GM21723 (cell line): ENCODE measurements around the gene TUBB.
A peak's percentile ranks its signal among the peaks of the same experiment; 100 is the strongest.

Source experiments
- ATAC-seq: cut with Tn5 transposase; IDR thresholded peaks from one replicate; pipeline ENCODE4 v1.9.1; 2021; ENCODE audit warnings: mild to moderate bottlenecking, moderate library complexity; ENCODE audit not compliant: unreplicated experiment

Gene TUBB

DNA sequence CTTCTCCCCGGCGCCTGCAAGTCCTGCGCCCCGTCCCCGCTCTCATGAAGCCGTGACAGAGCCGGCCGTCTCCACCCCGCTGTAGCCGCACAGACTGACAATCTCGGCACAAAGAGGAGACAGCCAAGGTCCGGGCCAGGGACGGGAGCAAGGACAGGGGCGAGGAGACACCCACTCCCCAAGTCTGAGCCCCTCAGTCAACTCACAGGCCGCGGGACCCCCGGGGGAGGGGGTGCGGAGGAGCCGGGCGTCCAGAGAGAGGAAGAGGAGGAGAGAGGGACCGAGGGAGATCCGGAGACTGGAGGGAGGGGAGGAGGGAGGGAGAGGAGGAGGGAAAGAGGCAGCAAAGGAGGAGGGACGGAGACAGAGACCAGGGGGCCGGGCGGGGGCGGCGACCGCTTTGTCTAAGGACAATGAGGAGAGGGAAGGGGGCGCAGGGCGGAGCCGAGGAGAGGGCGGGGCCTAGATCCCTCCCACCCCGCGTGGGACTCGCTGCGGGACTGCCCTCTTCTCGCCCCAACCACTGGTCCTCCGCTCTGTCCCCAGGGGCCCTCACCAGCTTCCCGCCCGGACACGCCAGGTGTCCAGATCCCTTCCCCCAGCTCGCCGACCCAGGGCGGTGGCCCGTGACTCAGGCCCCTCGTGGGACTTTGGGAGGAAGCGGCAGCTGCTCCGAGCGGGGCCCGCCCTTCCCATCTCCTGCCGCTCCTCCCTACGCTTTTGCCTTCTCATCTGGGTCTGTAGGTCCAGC, 33.1 kb upstream of the TUBB start:
- peak; percentile 36 for ATAC-seq

DNA sequence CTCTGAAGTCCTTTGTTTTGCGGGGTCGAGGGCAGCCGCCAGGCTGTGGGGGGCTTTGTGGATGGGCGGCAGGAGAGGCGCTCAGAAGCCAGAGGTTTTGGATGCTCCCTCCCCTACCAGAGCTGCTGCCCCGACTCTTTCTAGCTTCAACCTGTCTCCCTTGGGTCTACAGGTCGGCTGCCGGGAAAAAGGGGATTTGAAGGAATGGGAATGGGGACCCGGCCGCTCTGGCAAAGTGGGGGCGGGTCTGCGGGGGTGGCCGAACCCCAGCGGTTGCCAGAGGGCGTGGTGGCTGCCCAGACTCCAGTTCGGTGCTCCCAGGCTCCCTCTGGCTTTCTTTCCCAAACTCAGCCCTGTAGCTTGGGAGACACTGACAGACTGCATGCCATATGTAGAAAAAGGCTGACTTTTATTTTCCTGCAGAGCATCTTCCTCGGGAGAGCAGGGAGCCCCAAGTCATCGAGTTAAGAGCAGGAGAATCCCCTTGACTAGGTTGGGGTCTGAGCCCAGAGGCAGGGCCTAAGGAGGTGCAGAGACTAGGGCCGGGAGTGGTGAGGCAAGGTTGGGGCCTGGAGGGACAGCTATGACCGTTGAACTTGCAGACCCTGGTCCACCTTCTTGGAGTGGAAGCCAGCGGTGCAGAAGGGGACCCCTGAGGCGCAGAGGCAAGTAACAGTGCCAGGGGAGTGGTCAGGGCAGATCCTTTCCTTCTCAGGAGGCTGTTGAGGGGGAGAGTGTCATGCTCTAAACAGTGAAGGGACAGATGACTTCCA, 32.3 kb upstream of the TUBB start:
- ATAC-seq, result no peak

DNA sequence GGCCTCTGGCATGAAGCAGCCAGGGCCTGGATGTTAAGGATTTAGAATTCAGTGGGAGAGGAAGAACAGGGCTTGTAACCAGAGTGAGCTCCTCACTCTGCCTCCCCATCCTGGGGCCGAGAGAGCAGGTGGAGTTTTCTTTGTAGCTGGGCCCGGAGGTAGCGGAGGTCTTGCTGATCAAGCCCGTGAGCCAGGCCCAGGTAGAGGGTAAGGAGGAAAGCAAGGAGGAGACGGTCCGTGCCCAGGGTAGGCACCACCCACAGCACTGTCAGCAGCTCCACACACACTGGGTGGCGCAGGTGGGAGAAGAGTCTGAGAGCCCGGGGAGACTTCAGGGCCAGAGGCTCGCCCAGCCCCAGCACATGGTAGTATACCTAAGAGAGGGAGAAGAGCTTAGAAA, 31.6 kb upstream of the TUBB start:
- ATAC-seq, result no peak

DNA sequence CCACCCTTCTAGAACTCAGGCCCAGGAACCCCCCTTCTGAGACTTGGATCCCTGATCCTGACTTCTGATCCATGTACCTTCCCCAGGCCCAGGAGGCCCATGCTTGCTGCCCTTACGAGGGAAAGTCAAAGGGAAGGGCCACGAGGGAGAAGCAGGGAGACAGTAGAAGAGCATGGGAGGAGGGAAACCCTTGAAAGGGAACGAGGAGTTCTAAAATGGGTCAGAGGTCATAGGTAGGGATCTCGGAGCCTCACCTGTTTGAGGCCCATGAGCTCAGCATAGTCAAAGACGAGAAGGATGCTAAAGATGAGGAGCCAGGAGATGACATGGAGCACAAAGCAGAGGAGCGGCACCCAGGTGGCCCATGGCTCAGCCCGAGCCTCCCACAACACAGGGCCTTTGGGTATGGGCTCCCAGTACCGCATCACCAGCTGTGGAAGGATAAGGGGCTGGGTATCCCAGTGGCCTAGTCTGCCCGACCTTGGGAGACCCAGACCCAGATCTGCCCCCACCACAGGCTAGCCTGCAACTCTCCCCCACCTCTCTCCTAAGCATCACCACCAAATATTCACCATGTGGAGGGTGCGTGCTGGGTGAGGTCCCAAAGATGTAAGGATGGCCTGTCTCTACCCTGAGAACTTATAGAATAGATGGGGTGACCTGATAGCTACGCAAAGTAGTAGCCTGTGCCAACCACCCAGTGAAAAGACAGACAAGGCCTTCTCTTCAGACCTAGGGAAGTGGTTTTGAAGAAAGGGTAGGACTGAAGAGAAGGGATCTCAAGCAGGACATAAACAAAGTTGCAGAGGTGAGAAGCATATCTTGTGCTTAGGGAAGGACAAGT, 30.9 kb upstream of the TUBB start:
- no peak for ATAC-seq

DNA sequence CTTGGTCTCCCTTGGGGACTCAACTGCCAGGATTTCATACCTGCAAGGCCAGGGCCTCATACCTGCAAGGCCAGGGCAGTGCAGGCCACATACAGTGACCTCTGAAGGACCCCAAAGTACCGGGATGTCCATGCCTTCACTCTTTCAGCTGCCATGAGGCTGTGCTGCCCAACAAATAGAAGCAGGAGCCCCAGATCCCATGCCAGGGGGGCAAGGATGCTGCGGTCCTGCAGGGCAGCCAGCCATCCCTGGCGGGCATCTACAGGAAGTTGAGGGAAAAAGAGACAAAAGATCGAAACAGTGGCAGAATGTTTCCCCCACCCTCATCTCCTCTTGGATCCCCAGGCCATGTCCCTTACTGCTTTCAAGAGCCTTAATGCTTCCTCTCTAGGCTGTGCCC, 30.2 kb upstream of the TUBB start:
- ATAC-seq, result no peak

DNA sequence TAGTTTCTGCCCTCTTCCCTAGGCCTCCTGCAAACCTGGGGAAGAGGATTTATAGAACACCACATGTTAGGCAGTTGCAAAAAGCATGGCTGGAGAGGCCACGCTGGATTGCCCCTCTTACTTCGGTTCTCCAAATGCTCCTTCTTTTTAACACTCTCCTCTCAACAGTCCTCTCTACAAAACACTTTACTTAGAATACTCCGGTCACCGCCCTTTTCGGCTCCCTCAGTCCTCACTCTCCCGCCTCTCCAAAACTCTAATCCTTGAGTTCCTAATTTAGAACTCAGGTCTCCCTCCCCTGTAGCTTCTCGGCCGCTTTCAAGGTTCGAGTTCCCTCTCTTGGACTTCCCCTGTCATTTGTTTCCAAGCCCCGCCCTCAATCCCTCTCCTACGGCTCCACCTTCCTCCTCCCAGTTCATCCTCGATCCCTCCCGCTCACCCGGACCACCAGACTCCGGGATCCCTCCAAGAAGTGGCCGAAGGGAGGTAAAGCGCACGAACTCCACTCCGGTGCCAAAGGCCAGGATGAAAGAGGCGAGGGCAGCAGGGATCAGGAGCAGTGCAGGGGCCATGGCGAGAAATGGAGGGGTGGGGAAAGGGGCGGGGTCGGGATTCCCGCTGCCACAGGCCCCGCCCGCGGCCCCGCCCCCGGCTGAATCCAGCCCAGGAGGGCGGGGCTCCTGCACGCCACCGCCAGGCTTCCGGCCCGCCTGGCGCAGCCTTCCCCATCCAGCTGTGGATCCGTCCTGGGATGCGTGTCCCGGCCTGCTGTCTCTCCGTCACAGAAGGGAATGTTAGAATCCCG, 29.5 kb upstream of the TUBB start, which contains the start of gene NRM:
Gene NRM, minus strand, starts transcription at position 582 of the 805 bp plus-strand sequence. Its CDS starts 10 bp downstream, at position 572.
- ATAC-seq, result peak; percentile 35

DNA sequence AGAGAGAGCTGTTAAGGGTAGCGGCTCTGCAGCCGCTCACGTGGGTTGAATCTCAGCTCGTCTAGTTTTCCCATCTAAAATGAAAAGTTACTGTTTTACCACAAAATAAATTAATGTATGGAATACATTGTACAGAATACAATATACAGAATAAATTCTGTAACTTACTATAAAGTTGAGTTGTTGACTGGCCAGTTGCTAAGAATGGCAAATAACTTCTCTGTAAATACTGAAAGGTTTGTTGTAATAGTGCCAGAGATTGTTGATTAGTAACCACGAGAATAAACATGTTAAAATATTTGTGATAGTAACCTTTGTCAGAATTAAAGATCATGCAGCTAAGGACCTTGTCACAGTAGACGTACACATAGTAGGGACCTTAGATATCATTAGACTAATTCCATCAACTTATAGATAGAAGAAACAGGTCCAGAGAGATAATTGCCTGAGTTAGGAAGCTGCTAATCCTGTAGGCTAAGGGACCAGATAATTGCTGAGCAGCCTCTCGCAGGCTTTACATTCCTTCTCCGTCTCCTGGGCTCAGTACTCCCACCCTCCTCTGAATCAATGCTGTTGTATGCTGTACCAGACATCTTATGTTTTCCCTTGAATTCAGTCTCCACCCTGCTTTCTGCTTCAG, 28.8 kb upstream of the TUBB start:
- ATAC-seq, result no peak

DNA sequence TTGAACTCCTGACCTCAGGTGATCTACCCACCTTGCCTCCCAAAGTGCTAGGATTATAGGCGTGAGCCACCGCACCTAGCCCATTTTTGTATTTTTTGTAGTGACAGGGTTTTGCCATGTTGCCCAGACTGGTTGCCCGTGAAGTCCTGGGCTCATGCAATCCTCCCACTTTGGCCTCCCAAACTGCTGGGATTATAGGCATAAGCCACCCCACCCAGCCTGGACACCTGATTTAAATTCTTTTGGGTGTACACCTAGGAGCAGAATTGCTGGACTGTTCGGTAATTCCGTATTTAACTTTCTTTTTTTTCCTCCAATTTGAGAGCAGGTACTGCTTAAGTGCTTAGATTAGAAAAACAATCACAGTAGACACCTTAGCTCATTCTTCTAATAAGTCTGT, 23.7 kb upstream of the TUBB start:
- ATAC-seq, result no peak

DNA sequence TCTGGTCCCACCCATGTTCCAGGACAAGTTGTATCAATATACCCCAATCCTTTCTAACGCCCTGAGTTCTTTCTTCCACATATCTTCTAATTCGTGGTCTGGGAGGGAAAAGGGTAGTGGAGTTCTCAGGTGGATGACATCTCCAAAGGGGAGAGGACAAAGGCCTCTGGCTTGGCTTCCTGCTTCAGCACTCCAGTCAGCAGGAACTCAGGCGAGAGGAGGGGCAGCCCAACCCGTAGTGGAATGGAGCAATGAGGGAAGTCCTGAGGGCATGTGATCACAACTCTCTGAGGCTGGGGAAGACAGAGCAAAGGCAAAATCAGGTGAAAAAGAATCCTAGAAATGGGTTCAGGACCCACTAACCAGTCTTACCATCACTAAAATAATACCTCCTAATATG, 19.8 kb upstream of the TUBB start:
- ATAC-seq, result no peak

DNA sequence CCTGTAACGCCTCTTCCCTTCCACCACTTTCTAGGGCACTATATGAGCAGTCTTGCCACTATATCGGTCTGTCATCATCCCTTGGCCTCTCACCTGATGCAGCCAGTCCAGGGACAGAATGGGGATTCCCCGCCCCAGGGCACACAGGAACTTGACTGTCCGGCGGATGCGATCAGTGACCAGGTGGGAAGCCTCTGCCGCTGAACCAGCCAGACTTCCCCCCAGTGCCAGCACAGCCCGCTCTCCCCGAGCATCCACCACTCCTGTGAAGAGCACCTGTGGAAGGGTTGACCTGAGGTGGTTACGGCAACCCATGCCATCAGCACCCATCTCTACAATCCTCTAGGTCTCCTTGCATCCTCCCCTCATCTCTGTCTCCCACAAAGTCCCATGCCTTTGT, 17.1 kb upstream of the TUBB start:
- ATAC-seq, result no peak

DNA sequence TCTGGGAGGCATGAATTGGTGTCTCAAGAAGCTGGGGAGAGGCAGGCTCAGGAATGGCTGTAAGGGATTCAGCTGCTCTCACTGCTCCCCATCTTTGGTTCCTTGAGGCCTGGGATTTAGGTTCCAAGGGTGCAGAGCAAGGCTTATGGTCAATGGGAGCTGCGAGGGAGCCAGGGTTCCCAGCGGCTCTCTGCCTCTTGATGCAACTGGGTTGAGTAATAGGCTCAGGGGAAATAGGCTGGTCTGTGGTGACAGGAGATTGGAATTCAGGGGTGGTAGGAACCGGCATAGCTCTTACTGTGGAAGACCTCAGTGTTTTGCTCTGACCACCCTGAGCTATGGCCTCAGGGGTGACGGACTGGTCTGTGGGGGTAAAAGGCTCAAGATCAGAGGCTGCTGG, 16.3 kb upstream of the TUBB start:
- no peak for ATAC-seq

DNA sequence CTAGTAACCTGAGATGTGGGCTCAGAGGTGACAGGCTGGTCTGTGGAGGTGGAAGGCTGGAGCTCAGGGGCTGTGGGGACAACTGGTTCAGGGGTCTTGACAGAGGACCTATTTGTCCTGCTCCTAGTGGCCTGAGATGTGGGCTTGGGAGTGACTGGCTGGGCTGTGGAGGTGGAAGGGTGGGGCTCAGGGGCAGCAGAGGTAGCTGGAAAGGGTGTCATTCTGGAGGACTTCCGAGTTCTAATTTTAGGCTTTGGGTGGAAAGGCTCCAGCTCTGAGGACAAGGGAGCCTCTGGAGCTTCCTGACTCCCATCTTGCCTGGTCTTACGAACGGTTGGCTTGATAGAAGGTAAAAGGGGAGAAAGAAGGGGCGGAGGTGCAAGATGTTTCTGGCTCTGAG, 14.5 kb upstream of the TUBB start:
- ATAC-seq, result no peak

DNA sequence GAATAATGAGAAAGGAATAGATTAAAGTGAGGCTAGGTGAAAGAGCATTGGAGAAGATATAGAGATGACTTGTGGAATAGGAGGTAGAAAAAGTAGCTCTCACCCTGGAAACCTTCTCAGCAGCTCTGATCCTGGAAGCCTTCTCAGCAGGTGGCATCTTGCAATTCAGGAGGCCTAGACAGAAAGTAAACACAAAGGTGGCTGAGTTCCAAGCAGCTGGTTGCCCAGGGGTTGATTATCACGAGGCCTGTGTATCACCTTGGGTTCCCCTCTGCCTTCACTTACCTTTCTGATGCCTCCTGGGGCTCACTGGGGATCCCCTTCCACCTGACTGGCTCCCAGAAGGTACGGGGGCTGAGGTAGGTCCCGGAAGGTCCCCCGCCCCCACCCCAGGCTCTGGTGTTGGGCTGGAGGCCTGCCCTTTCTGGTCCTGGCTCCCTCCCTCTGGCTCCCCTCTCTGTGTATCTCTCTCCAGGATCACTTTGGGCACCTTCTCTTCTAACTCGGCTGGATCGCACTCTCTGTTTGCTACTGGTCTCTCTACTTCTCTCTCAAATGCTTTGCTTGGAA, 12.8 kb upstream of the TUBB start:
- ATAC-seq, result no peak

DNA sequence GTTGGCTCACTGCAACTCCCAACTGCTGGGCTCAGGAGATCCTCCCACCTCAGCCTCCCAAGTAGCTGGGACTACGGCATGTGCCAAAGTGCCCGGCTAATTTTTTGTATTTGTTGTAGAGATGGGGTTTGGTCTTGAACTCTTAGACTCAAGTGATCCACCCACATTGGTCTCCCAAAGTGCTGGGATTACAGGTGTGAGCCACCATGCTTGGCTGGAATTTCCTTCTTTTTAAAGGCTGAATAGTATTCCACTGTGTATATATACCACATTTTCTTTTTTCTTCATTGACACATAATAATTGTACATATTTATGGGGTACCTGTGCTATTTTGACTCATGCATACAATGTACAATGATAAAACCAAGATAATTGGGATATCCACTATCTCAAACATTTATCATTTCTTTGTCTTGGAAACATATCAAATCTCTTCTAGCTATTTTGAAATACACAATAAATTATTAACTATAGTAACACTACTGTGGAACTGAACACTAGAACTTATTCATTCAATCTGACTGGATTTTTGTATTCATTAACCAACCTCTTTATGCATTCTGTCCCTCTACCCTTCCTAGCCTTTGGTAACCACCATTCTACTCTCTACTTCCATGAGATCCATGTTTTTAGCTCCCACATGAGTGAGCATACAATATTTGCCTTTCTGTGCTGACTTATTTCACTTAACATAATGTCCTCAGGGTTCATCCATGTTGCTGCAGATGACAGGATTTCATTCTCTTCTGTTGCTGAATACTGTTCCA, 10.9 kb upstream of the TUBB start:
- ATAC-seq, result no peak

DNA sequence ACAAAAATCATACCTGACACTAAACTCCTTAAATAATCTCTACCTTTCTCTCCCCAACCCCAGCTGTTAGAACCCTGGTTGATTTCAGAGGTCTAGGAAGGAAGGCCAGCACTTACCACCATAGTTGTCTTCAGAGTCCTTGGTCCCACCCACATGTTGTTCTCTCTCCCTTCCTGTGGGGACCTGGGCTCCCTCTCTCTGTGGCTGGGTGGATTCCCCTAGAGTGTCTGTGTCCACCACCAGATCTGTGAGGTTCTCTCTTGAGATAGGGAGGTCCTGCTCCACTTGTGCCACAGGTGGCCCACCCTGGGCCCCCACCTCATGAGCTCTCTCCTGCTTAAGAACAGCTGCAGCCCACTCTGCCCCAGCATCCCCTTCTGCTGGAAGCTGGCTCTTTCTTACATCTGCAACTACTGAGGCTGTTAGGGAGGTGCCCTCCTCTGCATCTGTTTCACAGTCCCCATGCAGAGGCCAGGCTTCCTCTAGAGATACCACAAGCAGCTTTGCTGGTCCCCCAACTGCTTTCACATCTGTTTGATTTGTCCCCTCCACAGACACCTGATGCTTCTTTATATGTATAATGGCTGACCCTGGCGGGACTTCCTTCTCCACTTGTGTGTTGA, 8.3 kb upstream of the TUBB start:
- ATAC-seq, result peak; percentile 51

DNA sequence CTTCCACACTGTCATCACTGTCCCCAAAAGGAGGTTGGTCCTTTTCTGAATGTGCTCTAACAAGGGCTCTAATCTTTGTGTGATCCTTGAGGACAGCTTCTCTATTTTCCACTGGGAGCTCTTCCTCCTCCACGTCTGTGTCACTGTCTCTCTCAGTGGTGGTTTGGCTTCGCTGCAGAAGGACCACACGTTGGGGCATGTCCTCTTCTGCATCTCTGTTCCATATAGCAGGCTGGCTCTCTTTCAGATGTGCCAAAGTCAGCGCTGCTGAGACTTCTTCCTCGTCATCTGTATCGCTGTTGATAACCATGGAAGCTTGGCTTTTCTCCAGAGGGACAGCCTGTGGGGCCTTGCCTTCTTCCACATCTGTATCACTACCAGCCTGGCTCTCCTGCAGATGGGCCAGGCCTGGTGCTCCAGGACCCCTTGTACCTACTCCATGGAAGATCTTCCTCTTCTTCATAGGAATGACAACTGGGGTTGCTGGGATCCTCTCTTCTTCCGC, 7.7 kb upstream of the TUBB start:
- ATAC-seq, result no peak

DNA sequence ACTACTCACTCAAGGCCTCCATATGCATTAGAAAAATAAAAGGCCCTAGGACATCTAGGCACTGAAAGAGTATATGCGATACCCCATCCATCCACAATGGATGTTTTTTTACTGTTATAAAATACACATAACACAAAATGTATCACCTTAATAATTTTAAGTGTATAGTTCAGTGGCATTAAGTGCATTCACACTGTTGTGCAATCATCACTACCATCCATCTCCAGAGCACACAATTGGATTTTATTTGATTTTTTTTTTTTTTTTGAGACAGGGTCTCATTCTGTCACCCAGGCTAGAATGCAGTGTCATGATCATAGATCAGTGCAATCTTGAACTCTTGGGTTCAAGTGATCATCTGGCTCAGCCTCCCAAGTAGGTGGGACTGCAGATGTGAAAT, 5.9 kb upstream of the TUBB start:
- ATAC-seq, result no peak

DNA sequence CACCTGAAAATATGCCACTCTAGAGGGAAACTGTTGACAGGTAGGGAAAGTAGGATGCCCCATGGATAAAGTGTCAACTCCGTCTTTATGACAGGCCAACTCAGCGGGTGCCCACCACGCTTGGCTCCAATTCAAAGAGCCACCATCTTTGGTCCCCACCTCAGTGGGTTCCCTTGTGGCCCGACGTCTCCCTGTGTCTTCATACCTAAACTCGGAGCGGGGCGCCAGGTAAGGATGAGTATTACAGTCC, 3.3 kb upstream of the TUBB start:
- no peak for ATAC-seq
